HAP-1 (cell line): Measurements from ENCODE around the gene DNMBP.
A peak's percentile ranks its signal among the peaks of the same experiment; 100 is the strongest.
"Not testable (repeated sequence)": the region's sequence is repeated elsewhere in the genome, so short reads cannot be mapped to it uniquely, and the experiment has no call there.

Source experiments
- DNase-seq, 2 experiments: peaks; one replicate each; pipeline ENCODE4 v3.0.0-alpha.2; 2016 to 2020; ENCODE audit warnings: low spot score in 2 of 2
- H3K27me3 ChIP-seq: fragments of 250-450 bp; sonication (Bioruptor Pico); 2 replicates; pipeline ENCODE4 v1.5.1; 2020; ENCODE audit warnings: low read depth, mild to moderate bottlenecking, moderate library complexity
- H3K36me3 ChIP-seq: fragments of 250-450 bp; sonication (Bioruptor Pico); replicated peaks from 2 replicates; pipeline ENCODE4 v1.5.1; 2020; ENCODE audit warnings: mild to moderate bottlenecking
- H3K4me1 ChIP-seq: fragments of 250-450 bp; sonication (Bioruptor Pico); 2 replicates; pipeline ENCODE4 v1.5.1; 2020; ENCODE audit warnings: mild to moderate bottlenecking
- H3K4me3 ChIP-seq: fragments of 250-450 bp; sonication (Bioruptor Pico); 2 replicates; pipeline ENCODE4 v1.5.1; 2020; ENCODE audit warnings: mild to moderate bottlenecking, moderate library complexity
- H3K9me3 ChIP-seq: fragments of 250-450 bp; sonication (Bioruptor Pico); 2 replicates; pipeline ENCODE4 v1.5.1; 2020; ENCODE audit warnings: mild to moderate bottlenecking, moderate library complexity
- in situ Hi-C: fragments of 300-500 bp; cut with MboI; formaldehyde crosslinking; loops from 3 replicates; pipeline ENCODE4 v1.14.3; 2020; ENCODE audit warnings: low sequenced_read_pairs, inconsistent platforms, mixed read lengths

Gene DNMBP

GRCh38 chr10:99993701-99994689, 15.8 kb downstream of the DNMBP start:
- Histone ChIP-seq H3K36me3 (no peaks in the 10 kb centered on the region), H3K4me1 (peaks cover 16% of the 10 kb centered on the region), H3K4me3 (no peak overlapping the region), H3K9me3 (no peaks in the 10 kb centered on the region), H3K27me3 (no peaks in the 10 kb centered on the region)
- peak; percentile 50 to 71 for DNase-seq
- in situ Hi-C loops, result no loop called here

GRCh38 chr10:99985637-99986036, 24.1 kb downstream of the DNMBP start:
- H3K27me3 ChIP-seq, in situ Hi-C loops, H3K36me3 ChIP-seq, H3K9me3 ChIP-seq, DNase-seq, H3K4me3 ChIP-seq: not testable (repeated sequence)
- H3K4me1 ChIP-seq, result peaks cover 35% of the 10 kb centered on the region

GRCh38 chr10:99984211-99985034, 25.3 kb downstream of the DNMBP start:
- Histone ChIP-seq H3K4me1 (peaks cover 46% of the 10 kb centered on the region), H3K4me3 (no peak overlapping the region), H3K36me3 (no peaks in the 10 kb centered on the region), H3K9me3 (no peaks in the 10 kb centered on the region), H3K27me3 (no peaks in the 10 kb centered on the region)
- in situ Hi-C loops, result no loop called here
- DNase-seq, result peak in 1 of 2 experiments; percentile 46

- in situ Hi-C loops, result no loop called here
- no peaks in the 10 kb centered on the region for H3K27me3 ChIP-seq
- peaks cover 56% of the 10 kb centered on the region for H3K4me1 ChIP-seq
- H3K36me3 ChIP-seq, result no peaks in the 10 kb centered on the region
- H3K9me3 ChIP-seq, result no peaks in the 10 kb centered on the region
- DNase-seq, result no peak
- no peak overlapping the region for H3K4me3 ChIP-seq
Observed at GRCh38 chr10:99983280-99983988, 26.3 kb downstream of the DNMBP start.

DNA sequence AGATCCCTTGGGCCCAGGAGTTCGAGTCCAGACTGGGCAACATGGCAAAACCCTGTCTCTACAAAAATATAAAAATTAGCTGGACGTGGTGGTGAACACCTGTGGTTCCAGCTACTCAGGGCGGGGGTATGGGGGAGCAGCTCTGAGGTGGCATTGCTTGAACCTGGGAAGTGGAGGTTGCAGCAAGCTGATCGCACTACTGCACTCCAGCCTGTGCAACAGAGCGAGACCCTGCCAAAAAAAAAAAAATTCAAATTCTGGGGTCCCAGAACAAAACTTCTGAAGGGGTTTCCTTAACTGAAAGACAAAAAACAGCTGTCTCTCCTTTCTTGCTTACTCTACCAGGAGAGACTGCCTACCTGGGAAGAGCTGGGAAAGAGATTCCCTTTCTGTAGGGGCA, 27.0 kb downstream of the DNMBP start:
- H3K9me3 ChIP-seq, result no peaks in the 10 kb centered on the region
- H3K36me3 ChIP-seq, result no peaks in the 10 kb centered on the region
- no peak overlapping the region for H3K4me3 ChIP-seq
- in situ Hi-C loops, result no loop called here
- H3K4me1 ChIP-seq, result peaks cover 63% of the 10 kb centered on the region
- DNase-seq, result no peak
- H3K27me3 ChIP-seq, result no peaks in the 10 kb centered on the region

GRCh38 chr10:99981581-99982199, 28.1 kb downstream of the DNMBP start:
- no peaks in the 10 kb centered on the region for H3K27me3 ChIP-seq
- no peaks in the 10 kb centered on the region for H3K9me3 ChIP-seq
- in situ Hi-C loops, result no loop called here
- peaks cover 74% of the 10 kb centered on the region for H3K4me1 ChIP-seq
- peak; percentile 53 to 60 for DNase-seq
- H3K4me3 ChIP-seq, result no peak overlapping the region
- H3K36me3 ChIP-seq, result no peaks in the 10 kb centered on the region

GRCh38 chr10:99979066-99979685, 30.6 kb downstream of the DNMBP start:
- peaks cover 68% of the 10 kb centered on the region for H3K4me1 ChIP-seq
- in situ Hi-C loops, result no loop called here
- peak; percentile 57 to 92 for DNase-seq
- H3K9me3 ChIP-seq, result no peaks in the 10 kb centered on the region
- no peak overlapping the region for H3K4me3 ChIP-seq
- no peaks in the 10 kb centered on the region for H3K36me3 ChIP-seq
- no peaks in the 10 kb centered on the region for H3K27me3 ChIP-seq

GRCh38 chr10:99977916-99978315, 31.8 kb downstream of the DNMBP start:
- Histone ChIP-seq H3K4me1 (peaks cover 67% of the 10 kb centered on the region), H3K9me3 (no peaks in the 10 kb centered on the region), H3K4me3 (no peak overlapping the region), H3K27me3 (no peaks in the 10 kb centered on the region), H3K36me3 (no peaks in the 10 kb centered on the region)
- in situ Hi-C loops, result no loop called here
- DNase-seq, result peak in 1 of 2 experiments; percentile 31

DNA sequence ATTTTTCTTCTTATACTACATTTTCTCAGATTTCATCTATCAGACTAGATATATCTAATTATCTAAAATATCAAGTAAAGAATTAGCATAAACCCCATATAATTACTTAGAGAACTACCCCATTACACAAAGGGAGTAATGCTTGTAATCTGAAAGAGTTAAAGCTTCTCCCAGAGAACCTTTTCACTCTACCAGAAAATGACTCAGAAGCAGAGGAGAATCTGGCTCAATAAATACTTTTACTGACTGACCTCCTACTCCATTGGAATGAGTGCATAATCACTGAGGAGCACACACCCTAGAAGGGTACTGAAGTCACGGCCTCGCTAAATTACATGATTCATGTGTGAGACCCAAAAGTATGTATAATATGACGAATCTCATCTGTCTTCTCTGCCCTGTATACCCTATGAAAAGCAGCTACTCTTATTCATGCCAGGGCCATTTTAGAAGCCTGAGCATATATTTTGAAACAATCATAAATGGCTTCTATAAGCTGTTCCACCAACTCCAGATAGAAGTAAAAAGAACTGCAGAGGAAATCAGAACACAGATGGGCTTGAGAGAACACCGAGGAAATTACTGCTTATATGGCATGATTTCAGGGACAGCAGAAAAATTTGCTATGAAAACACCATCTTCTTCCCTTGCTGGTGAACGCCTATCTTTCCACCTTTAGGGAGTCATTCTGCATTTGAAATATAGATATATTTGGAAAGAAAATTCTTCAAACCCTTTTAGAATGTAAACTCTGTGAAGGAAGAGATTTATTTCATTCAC, 32.7 kb downstream of the DNMBP start:
- H3K4me3 ChIP-seq, result no peak overlapping the region
- no peaks in the 10 kb centered on the region for H3K27me3 ChIP-seq
- no peaks in the 10 kb centered on the region for H3K36me3 ChIP-seq
- in situ Hi-C loops, result no loop called here
- peaks cover 63% of the 10 kb centered on the region for H3K4me1 ChIP-seq
- H3K9me3 ChIP-seq, result no peaks in the 10 kb centered on the region
- peak in 1 of 2 experiments; percentile 58 for DNase-seq

DNA sequence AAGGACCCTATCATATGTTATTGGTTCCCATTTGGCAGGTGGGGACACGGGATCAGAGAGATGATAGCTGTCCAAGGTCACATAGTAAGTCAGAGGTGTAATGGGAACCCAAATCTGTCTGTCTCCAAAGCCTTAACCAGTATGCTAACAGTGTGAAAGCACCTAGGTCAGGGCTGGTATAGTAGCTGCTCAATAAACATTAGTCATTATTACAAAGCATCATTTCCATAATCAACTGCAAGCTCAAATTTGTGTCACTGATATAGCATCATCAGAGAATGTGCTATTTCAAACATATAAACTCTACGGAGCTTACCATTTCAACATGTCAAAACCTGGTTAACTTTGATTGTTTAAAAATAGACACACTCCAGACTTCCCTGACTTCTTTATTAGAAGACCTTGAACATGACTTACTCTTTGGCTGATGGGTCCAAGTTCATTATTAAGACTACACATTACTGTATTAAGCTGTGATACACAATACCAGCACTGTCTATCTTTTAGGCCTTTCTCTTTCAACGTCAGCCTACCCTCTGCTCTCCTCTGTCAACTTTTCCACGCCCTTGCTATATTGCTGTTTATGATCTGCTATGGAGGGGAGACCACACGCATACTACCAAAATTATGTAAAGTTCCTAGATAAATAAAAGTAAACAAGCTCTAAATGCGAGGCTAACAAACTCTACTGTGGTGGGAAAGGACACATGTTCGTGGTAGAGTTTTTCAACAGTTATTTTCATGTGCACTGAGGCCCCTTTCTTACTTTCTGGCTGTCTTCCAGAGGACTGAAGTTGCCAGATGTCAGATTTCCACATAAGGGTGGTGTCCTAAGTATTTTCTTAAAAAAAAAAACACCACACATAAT, 33.6 kb downstream of the DNMBP start:
- H3K36me3 ChIP-seq, result no peaks in the 10 kb centered on the region; the same call in 1 of the 2 replicates
- no peaks in the 10 kb centered on the region for H3K9me3 ChIP-seq
- DNase-seq, result no peak
- H3K27me3 ChIP-seq, result no peaks in the 10 kb centered on the region
- peaks cover 54% of the 10 kb centered on the region for H3K4me1 ChIP-seq
- in situ Hi-C loops, result no loop called here
- no peak overlapping the region for H3K4me3 ChIP-seq

GRCh38 chr10:99975106-99975829, 34.5 kb downstream of the DNMBP start:
- Histone ChIP-seq H3K4me1 (peaks cover 45% of the 10 kb centered on the region), H3K9me3 (no peaks in the 10 kb centered on the region), H3K4me3 (no peak overlapping the region), H3K27me3 (no peaks in the 10 kb centered on the region), H3K36me3 (peaks cover under 1% of the 10 kb centered on the region; the same call in 1 of the 2 replicates)
- no peak for DNase-seq
- in situ Hi-C loops, result no loop called here
